ENCODE data around the gene STK11. TPM values are rescaled to one million over a fixed set of nuclear protein-coding genes. Genes with fewer than 3 reads are reported as not detected.

Gene STK11, protein sequence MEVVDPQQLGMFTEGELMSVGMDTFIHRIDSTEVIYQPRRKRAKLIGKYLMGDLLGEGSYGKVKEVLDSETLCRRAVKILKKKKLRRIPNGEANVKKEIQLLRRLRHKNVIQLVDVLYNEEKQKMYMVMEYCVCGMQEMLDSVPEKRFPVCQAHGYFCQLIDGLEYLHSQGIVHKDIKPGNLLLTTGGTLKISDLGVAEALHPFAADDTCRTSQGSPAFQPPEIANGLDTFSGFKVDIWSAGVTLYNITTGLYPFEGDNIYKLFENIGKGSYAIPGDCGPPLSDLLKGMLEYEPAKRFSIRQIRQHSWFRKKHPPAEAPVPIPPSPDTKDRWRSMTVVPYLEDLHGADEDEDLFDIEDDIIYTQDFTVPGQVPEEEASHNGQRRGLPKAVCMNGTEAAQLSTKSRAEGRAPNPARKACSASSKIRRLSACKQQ
- total RNA-seq (2022; extraction: Qiagen RNA extraction; ENCODE audit: low read depth): 29.9 to 41.2 TPM (median 38.4 TPM) in 5 replicates

DNA sequence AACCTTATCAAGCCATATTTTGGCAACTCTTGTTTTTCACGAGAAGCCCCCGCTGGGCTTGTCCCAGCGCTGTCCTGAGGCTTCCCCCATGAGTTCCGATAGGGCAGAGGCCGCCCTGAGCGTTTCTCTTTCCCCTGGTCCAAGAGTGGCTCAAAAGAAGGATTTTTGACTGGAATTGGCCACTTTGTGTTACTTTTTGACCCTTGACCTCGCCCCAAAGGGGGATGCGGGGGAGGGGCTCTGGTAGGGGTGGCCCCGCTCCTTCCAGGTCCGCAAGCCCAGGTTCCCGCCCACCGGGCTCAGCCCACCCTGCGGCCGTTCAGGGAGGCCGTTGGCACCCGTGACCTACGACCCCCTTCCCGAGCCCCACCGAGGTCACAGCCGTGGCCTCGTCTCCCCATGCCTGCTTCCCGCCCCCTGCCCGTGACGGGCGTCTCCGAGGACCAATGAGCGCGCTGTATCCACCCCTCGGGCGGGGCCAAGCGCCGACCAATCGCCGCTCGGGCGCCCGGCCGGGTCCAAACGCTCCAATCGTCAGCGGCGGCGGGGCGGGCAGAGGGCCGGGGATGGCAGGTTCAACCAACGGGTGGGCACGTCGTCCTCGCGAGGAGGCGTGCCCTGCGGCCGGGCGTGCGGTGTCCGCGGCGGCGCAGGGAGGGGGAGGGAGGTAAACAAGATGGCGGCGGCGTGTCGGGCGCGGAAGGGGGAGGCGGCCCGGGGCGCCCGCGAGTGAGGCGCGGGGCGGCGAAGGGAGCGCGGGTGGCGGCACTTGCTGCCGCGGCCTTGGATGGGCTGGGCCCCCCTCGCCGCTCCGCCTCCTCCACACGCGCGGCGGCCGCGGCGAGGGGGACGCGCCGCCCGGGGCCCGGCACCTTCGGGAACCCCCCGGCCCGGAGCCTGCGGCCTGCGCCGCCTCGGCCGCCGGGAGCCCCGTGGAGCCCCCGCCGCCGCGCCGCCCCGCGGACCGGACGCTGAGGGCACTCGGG is at the start of gene STK11:
TSS of gene STK11 (plus strand) at position 665 of the 986 bp plus-strand sequence. CDS start 1,136 bp downstream, outside the sequence.

DNA sequence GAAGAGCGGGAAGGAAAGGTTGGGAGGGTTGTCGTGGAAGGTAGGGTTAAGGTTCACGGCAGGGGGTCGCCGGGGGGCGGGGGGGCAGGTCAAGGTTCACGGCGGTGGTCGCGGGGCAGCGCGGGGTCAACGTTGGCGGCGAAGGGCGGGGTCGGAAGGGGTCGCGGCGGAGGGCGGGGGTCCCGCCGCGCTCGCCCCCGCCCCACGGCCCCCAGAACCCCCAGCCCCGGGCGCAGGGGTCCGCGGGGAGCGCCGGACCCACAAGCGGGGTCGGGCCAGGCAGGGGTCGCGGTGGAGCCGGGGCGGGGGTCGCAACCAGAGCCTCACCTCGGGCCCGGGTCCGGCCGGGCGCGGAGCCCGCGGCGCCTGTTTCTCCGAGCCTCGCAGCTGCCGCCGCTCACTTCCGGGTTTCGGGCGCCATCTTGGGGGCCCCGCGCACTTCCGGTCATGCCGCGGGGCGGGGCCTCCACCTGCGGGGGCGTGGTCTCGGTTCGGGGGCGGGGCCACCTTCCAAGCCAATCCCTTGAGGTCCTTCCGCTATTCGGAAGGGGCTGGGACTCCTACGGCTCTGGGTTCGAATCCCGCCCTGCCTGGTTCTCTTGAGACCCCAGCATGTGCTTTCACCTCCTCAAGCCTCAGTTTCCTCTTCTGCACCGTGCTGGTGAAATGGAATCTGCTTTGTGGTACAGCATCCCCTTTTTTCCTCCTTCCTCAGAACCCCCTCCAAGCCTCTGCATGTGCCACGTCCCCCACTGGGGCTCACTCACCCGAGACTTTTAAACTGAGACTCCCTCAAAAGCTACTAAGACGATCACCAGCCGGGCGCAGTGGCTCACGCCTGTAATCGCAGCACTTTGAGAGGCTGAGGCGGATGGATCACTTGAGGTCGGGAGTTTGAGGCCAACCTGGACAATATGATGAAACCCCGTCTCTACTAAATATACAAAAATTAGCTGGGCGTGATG is 31.5 kb upstream of the STK11 start, which contains the start of gene SBNO2:
TSS of gene SBNO2 (minus strand) at position 424 of the 965 bp plus-strand sequence. CDS start 19,992 bp downstream, outside the sequence.

DNA sequence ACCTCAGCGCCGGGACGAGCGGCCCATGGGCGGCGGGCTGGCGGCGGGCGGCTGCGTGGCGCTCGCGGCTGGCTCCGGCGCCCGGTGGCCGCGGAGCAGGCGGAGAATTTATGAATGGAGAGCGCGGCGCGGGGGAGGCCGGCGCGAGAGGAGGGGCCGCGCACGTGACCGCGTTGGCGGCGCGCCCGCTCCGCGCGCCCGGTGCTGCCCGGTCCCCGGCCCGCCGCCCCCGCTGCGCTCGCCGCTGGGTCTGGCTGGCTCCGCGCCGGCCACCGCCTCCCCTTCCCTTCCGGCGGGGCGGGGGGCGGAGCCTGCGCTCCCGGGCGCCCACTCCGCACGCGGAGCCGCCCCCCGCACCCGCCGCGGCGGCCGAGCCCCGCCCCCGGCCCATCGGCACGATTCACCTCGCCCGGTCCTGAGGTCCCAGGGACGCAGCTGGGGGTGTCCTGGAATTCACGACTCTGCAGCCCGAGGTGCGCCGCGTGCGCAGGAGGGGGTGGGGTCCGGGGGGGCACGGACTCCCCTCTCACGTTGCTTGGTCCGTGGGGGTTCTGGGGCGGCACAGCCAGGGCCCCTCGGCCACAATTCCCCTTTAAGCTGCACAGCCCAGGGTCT is 32.3 kb downstream of the STK11 start, which contains the start of gene CBARP:
TSS of gene CBARP (minus strand) at position 252 of the 615 bp plus-strand sequence. CDS start 1,905 bp downstream, outside the sequence.

DNA sequence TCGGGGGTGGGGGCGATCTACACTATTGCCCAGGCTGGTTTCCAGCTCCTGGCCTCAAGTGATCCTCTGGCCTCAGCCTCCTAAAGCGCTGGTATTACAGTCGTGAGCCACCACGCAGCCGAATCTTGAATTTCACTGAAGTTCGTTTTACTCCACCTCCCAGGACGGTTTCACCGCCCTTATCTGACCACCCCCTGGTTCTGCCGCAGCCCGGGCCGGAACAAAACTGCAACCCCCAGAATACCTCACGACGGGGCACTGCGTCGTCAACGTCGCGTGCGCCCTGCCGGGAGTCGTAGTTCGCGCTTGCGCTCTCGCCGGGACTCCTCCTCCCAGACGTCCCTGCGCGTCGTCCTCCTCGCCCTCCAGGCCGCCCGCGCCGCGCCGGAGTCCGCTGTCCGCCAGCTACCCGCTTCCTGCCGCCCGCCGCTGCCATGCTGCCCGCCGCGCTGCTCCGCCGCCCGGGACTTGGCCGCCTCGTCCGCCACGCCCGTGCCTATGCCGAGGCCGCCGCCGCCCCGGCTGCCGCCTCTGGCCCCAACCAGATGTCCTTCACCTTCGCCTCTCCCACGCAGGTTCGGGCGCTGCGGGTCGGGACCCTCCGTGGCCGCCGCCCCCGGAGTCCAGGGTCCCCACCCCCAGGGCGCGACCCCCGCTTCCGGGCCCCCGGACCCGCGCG is 36.0 kb downstream of the STK11 start, which contains the start of gene ATP5F1D:
TSS of gene ATP5F1D (plus strand) at position 335 of the 679 bp plus-strand sequence. CDS start at position 435, 100 bp downstream.

DNA sequence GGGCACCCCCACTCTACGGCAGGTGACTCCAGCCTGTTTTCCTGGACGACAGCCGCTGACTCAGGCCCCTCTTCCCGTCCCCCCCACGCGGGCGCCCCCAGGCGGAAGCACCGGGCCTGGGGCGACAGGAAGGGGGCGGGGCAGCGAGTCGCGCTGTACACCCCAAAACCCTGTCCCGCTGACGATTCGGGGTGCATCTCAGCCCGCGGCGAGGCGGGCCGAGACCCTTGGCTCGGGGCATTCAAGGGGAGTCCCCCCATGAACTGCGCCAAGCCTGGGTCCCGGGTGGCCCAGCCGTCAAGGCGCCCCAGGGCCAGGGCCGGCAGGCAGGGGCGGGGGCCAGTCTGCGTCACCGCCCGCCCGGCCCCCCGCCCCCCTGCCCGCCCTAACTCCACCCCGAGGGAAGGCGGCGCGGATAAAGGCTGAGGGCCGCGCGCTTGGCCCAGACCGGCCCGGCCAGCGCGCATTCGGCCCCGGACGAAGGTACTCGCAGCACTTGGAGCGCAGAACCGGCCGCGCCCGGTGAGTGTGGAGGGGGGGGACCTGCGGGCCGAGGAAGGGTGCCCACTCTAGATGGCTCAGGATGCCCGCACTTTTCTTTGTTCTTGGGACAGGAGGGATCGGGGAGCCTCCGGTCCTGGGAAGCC is 42.7 kb downstream of the STK11 start, which contains the start of gene MIDN:
TSS of gene MIDN (plus strand) at position 445 of the 647 bp plus-strand sequence. CDS start 1,714 bp downstream, outside the sequence.

DNA sequence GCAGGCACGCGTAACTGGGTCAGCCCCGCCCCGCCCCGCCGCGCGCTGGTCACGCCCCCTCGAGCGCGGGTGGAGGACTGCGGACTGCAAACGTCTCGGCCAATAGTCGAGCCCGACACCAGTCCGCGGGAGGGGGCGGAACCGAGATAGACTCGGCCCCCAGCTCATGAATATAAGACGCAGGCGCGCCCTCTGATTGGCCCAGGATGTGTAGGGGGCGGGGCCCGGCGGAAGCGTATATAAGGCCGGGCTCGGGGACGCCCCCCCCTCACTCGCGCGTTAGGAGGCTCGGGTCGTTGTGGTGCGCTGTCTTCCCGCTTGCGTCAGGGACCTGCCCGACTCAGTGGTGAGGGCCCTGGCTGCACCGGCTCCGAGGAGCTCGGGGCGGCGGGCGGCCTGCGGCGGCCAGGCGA is 63.5 kb downstream of the STK11 start, which contains the start of gene CIRBP:
TSS of gene CIRBP (plus strand) at position 268 of the 413 bp plus-strand sequence. CDS start 1,602 bp downstream, outside the sequence.

DNA sequence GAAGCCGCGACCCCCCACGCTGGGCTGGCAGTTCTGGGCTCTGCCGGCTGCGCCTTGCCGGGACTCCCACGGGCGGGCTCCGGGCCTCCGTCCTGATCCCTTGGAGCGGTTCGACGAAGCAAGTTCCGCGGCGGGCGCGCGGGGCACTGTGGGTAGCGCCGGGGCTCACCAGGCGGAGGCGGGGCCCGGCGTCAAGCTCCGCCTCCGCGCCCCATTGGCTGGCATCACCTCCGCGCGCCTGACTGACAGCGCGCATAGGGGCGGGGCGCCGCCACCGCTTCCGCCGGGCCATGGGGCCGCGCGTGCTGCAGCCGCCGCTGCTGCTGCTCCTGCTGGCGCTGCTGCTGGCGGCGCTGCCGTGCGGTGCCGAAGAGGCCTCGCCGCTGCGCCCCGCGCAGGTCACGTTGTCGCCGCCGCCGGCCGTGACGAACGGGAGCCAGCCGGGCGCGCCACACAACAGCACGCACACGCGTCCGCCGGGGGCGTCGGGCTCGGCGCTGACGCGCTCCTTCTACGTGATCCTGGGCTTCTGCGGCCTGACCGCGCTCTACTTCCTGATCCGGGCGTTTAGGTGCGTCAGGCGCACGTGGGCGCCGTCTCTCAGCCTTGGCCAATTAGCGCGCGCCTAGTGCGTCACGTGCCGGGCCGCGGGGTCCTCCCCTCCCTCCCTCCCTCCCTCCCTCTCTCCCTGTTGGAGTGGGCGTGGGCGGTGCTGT is 69.8 kb downstream of the STK11 start, which contains the start of gene FAM174C:
TSS of gene FAM174C (plus strand) at position 271 of the 716 bp plus-strand sequence. CDS start at position 291, 20 bp downstream.

Other genes starting within 250 kb of the STK11 start
- gene WDR18, start 221.4 kb upstream of the STK11 start, total RNA-seq (2022; extraction: Qiagen RNA extraction; ENCODE audit: low read depth): 44.5 to 73.6 TPM (median 71.9 TPM) in 5 replicates
- 1.5 to 3.3 TPM (median 2.7 TPM) in 5 replicates for gene GRIN3B, start 205.4 kb upstream of the STK11 start, total RNA-seq (2022; extraction: Qiagen RNA extraction; ENCODE audit: low read depth)
- 64.2 to 118 TPM (median 113 TPM) in 5 replicates for gene TMEM259, start 184.7 kb upstream of the STK11 start, total RNA-seq (2022; extraction: Qiagen RNA extraction; ENCODE audit: low read depth)
- gene RNU6-2, start 184.3 kb upstream of the STK11 start, total RNA-seq (2022; extraction: Qiagen RNA extraction; ENCODE audit: low read depth): not detected in 5 replicates
- gene CNN2, start 179.2 kb upstream of the STK11 start, total RNA-seq (2022; extraction: Qiagen RNA extraction; ENCODE audit: low read depth): 47.8 to 55.7 TPM (median 50.2 TPM) in 5 replicates
- 4.0 to 10.7 TPM (median 9.8 TPM) in 5 replicates for gene ABCA7, start 165.7 kb upstream of the STK11 start, total RNA-seq (2022; extraction: Qiagen RNA extraction; ENCODE audit: low read depth)
- 0.93 to 2.5 TPM (median 2.2 TPM) in 5 replicates for gene ARHGAP45, start 138.6 kb upstream of the STK11 start, total RNA-seq (2022; extraction: Qiagen RNA extraction; ENCODE audit: low read depth)
- gene POLR2E, start 110.4 kb upstream of the STK11 start, total RNA-seq (2022; extraction: Qiagen RNA extraction; ENCODE audit: low read depth): 201 to 251 TPM (median 240 TPM) in 5 replicates
- gene GPX4, start 101.8 kb upstream of the STK11 start, total RNA-seq (2022; extraction: Qiagen RNA extraction; ENCODE audit: low read depth): 417 to 514 TPM (median 483 TPM) in 5 replicates
- 27.5 to 47.3 TPM (median 43.9 TPM) in 5 replicates for gene SBNO2, start 31.5 kb upstream of the STK11 start, total RNA-seq (2022; extraction: Qiagen RNA extraction; ENCODE audit: low read depth)
- 2.5 to 5.5 TPM (median 3.9 TPM) in 5 replicates for gene CBARP, start 32.2 kb downstream of the STK11 start, total RNA-seq (2022; extraction: Qiagen RNA extraction; ENCODE audit: low read depth)
- gene ATP5F1D, start 36.0 kb downstream of the STK11 start, total RNA-seq (2022; extraction: Qiagen RNA extraction; ENCODE audit: low read depth): 84.2 to 179 TPM (median 170 TPM) in 5 replicates
- 37.1 to 48.7 TPM (median 42.2 TPM) in 5 replicates for gene MIDN, start 42.8 kb downstream of the STK11 start, total RNA-seq (2022; extraction: Qiagen RNA extraction; ENCODE audit: low read depth)
- gene CIRBP, start 63.6 kb downstream of the STK11 start, total RNA-seq (2022; extraction: Qiagen RNA extraction; ENCODE audit: low read depth): 89.7 to 185 TPM (median 104 TPM) in 5 replicates
- gene FAM174C, start 69.8 kb downstream of the STK11 start, total RNA-seq (2022; extraction: Qiagen RNA extraction; ENCODE audit: low read depth): 49.3 to 93.2 TPM (median 86.5 TPM) in 5 replicates
- gene EFNA2, start 80.1 kb downstream of the STK11 start, total RNA-seq (2022; extraction: Qiagen RNA extraction; ENCODE audit: low read depth): 0.95 to 2.7 TPM (median 1.9 TPM) in 5 replicates
- gene NDUFS7, start 178.1 kb downstream of the STK11 start, total RNA-seq (2022; extraction: Qiagen RNA extraction; ENCODE audit: low read depth): 64.5 to 83.8 TPM (median 67.2 TPM) in 5 replicates
- 23.9 to 43.1 TPM (median 40.5 TPM) in 5 replicates for gene GAMT, start 195.8 kb downstream of the STK11 start, total RNA-seq (2022; extraction: Qiagen RNA extraction; ENCODE audit: low read depth)
- 85.0 to 111 TPM (median 101 TPM) in 5 replicates for gene DAZAP1, start 201.8 kb downstream of the STK11 start, total RNA-seq (2022; extraction: Qiagen RNA extraction; ENCODE audit: low read depth)
- gene RPS15, start 232.6 kb downstream of the STK11 start, total RNA-seq (2022; extraction: Qiagen RNA extraction; ENCODE audit: low read depth): 1,330 to 2,073 TPM (median 1,926 TPM) in 5 replicates
- 0.69 to 2.1 TPM (median 1.3 TPM) in 5 replicates for gene APC2, start 244.3 kb downstream of the STK11 start, total RNA-seq (2022; extraction: Qiagen RNA extraction; ENCODE audit: low read depth)

All from A549 treated with RU486 at 1 μM for 4 hours (cell line).